DND-41 (cell line): ENCODE results near the gene FARP2.

ENCODE experiments used
- CTCF ChIP-seq: IDR thresholded peaks from 2 replicates; pipeline ENCODE4 v1.5.1; 2012; ENCODE audit warnings: borderline replicate concordance, low read length, moderate library complexity, mild to moderate bottlenecking; ENCODE audit not compliant: poor library complexity, severe bottlenecking; ENCODE audit errors: extremely low read depth
- EZH2 ChIP-seq: IDR thresholded peaks from 3 replicates; pipeline ENCODE4 v1.6.1; 2012; ENCODE audit warnings: borderline replicate concordance, low read depth, mild to moderate bottlenecking, moderate library complexity, low read length, inconsistent platforms; ENCODE audit not compliant: severe bottlenecking

GRCh38 chr2:241467777-241468475, 111.8 kb downstream of the FARP2 start:
- TF ChIP-seq CTCF (no peak), EZH2 (no peak)
